GM12878 (cell line): Measurements from ENCODE around the gene PRR3.

ENCODE experiments used
- CHD4 ChIP-seq: fragments of 200-600 bp; sonication (generic); IDR thresholded peaks from 2 replicates; pipeline ENCODE4 v1.6.1; 2016; ENCODE audit warnings: mild to moderate bottlenecking
- CTCF ChIP-seq, 3 experiments: IDR thresholded peaks in 2 of 3; conservative IDR thresholded peaks in 1 of 3; 2 replicates each; pipeline ENCODE4 v1.5.1; 2011; ENCODE audit warnings: low read depth in 3 of 3, low read length in 3 of 3, mild to moderate bottlenecking in 3 of 3, control low read depth in 2 of 3, moderate library complexity in 2 of 3, inconsistent platforms in 1 of 3, mixed read lengths in 1 of 3; ENCODE audit not compliant: control insufficient read depth in 2 of 3, insufficient read depth in 1 of 3; ENCODE audit errors: extremely low read depth in 1 of 3
- EZH2 ChIP-seq: IDR thresholded peaks from 2 replicates; pipeline ENCODE4 v1.6.1; 2012; ENCODE audit warnings: low read depth, mild to moderate bottlenecking, control low read depth, inconsistent platforms, low read length, borderline replicate concordance; ENCODE audit not compliant: control insufficient read depth
- FOXK2 ChIP-seq: fragments of 450-650 bp; IDR thresholded peaks from 2 replicates; pipeline ENCODE4 v1.6.1; 2017; ENCODE audit warnings: mild to moderate bottlenecking, moderate library complexity
- JUND ChIP-seq: IDR thresholded peaks from 2 replicates; pipeline ENCODE4 v1.6.1; 2012; ENCODE audit warnings: low read depth, mild to moderate bottlenecking, low read length, improper control_type of control experiment, moderate library complexity
- MAX ChIP-seq: IDR thresholded peaks from 2 replicates; pipeline ENCODE4 v1.6.1; 2012; ENCODE audit warnings: low read depth, low read length, improper control_type of control experiment
- NFYA ChIP-seq: IDR thresholded peaks from 2 replicates; pipeline ENCODE4 v1.6.1; 2011; ENCODE audit warnings: low read depth, mild to moderate bottlenecking, low read length, improper control_type of control experiment, borderline replicate concordance
- NRF1 ChIP-seq: conservative IDR thresholded peaks from 2 replicates; pipeline ENCODE4 v1.6.1; 2011; ENCODE audit warnings: mild to moderate bottlenecking, low read depth, low read length, improper control_type of control experiment
- POLR2A ChIP-seq: IDR thresholded peaks from 2 replicates; pipeline ENCODE4 v1.6.1; 2011; ENCODE audit warnings: low read depth, mild to moderate bottlenecking, low read length
- RAD21 ChIP-seq: IDR thresholded peaks from 2 replicates; pipeline ENCODE4 v1.6.1; 2011; ENCODE audit warnings: mild to moderate bottlenecking, low read depth, low read length, moderate library complexity; ENCODE audit not compliant: insufficient read depth
- SMAD1 ChIP-seq: fragments of 450-650 bp; IDR thresholded peaks from 2 replicates; pipeline ENCODE4 v1.6.1; 2018; ENCODE audit warnings: mild to moderate bottlenecking, low read depth; ENCODE audit not compliant: partially characterized antibody
- TBL1XR1 ChIP-seq: IDR thresholded peaks from 2 replicates; pipeline ENCODE4 v1.6.1; 2012; ENCODE audit warnings: low read depth, low read length, improper control_type of control experiment
- ZBTB11 ChIP-seq: fragments of 450-650 bp; formaldehyde crosslinking; IDR thresholded peaks from 2 replicates; pipeline ENCODE4 v1.5.0; 2022; ENCODE audit warnings: mild to moderate bottlenecking, missing genetic modification characterization
- ZNF274 ChIP-seq: IDR thresholded peaks from one replicate; pipeline ENCODE4 v1.8.0; 2011; ENCODE audit not compliant: insufficient read length, insufficient read depth

GRCh38 chr6:30592287-30592686, 35.2 kb downstream of the PRR3 start:
- no peak for TF ChIP-seq RAD21
- no peak for TF ChIP-seq ZBTB11 (CRISPR knock-in tag)
- TF ChIP-seq CTCF (IDR thresholded peaks at IDR 0.05 in 2 of 3, conservative IDR thresholded peaks at IDR 0.05 in 1 of 3; ENCODE audit: control insufficient read depth in 2 of 3, extremely low read depth in 1 of 3, insufficient read depth in 1 of 3, low read depth in 3 of 3, low read length in 3 of 3) = no peak
- no peak for TF ChIP-seq NFYA
- no peak for TF ChIP-seq POLR2A
- TF ChIP-seq CHD4 = no peak
- TF ChIP-seq NRF1 = no peak
- TF ChIP-seq EZH2 = no peak
- no peak for TF ChIP-seq FOXK2
- TF ChIP-seq MAX = no peak
- TF ChIP-seq SMAD1 = no peak
- TF ChIP-seq JUND = no peak
- no peak for TF ChIP-seq ZNF274
- no peak for TF ChIP-seq TBL1XR1
